Tibial artery (tissue), 4 donors: ENCODE data around the gene SPTBN2.

Experiments used
- DNase-seq, 2 donors: peaks; one replicate each; pipeline ENCODE4 v3.0.0-alpha.2; 2019
- H3K27ac ChIP-seq, 2 donors: fragments of 200-600 bp; sonication (generic) in 1 of 2; 1 replicate in 1 of 2; 2 replicates in 1 of 2; pipeline ENCODE4 v1.5.1; 2018 to 2019; ENCODE audit warnings: mild to moderate bottlenecking in 1 of 2
- H3K27me3 ChIP-seq, 2 donors: fragments of 200-600 bp; sonication (generic) in 1 of 2; one replicate each; pipeline versions ENCODE4 v1.5.1 to v1.6.0; 2016 to 2019
- H3K36me3 ChIP-seq, 3 donors: fragments of 200-600 bp; sonication (generic) in 2 of 3; one replicate each; pipeline ENCODE4 v1.5.1; 2016 to 2019; ENCODE audit warnings: mild to moderate bottlenecking in 2 of 3
- H3K4me1 ChIP-seq, 4 donors: fragments of 200-600 bp; sonication (generic) in 2 of 4; 1 replicate in 3 of 4; 2 replicates in 1 of 4; pipeline ENCODE4 v1.5.1; 2016 to 2019
- H3K4me3 ChIP-seq, 2 donors: fragments of 200-600 bp; sonication (generic) in 1 of 2; 1 replicate in 1 of 2; 2 replicates in 1 of 2; pipeline ENCODE4 v1.5.1; 2018 to 2019; ENCODE audit warnings: mild to moderate bottlenecking in 2 of 2
- H3K9me3 ChIP-seq, 3 donors: fragments of 200-600 bp; sonication (generic) in 1 of 3; one replicate each; pipeline ENCODE4 v1.5.1; 2016 to 2019
- intact Hi-C: fragments of 100-400 bp; cut with DNase I; formaldehyde crosslinking; loops from one replicate; pipeline ENCODE4 v1.15.0; 2023; ENCODE audit warnings: low total_unique reads
- TF ChIP-seq, protein P1 (sequence below), 2 experiments: fragments of 200-600 bp in 1 of 2; fragments of 450-650 bp in 1 of 2; IDR thresholded peaks; one replicate each; pipeline ENCODE4 v1.5.1; 2017 to 2019; ENCODE audit warnings: antibody characterized with exemption in 2 of 2, mild to moderate bottlenecking in 1 of 2, moderate library complexity in 1 of 2

Gene SPTBN2

DNA sequence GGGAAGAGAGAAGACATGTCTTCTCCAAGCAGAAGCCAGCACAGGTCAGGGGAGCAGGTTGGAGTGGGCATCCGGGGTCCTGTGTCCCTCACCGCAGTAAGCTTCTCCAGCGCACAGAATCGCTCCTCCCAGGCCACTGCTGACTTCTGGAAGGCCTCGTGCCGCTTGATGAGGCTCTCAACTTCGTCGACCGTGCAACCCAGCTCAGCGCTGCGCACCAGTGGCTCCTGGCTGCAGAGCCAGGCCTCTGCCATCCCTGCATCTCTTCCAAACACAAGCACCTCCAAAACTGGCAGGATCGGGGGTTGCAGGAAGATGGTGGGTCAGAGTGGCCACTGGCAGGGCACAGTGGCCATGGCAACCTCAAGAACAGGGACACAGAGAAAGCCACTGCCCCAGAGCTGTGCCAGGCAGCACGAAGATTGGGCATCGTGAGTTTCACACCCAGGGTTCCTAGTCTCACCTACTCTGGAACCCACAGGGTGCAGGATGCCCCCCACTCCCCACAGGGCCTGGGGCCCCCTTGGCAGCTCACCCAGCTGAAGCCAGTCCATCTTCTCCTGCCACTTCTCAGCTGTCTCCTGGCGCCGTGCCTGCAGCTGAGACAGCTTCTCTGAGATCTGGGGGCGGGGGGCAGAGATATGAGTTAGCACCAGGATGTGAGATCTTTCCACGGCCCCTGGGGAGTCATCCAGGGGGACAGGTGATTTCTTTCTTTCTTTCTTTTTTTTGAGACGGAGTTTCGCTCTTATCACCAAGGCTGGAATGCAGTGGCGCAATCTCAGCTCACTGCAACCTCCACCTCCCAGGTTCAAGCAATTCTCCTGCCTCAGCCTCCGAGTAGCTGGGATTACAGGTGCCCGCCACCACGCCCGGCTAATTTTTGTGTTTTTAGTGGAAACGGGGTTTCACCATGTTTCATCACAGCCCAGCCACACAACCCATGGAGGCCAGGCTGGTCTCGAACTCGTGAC is 40.2 kb downstream of the SPTBN2 start:
- no peak for DNase-seq
- Histone ChIP-seq H3K9me3 (no peaks in the 10 kb centered on the region), H3K27ac (no peak overlapping the region), H3K4me3 (no peak overlapping the region), H3K27me3 (peaks cover 0 to 17% of the 10 kb centered on the region in 2 donors), H3K36me3 (peaks cover 0 to 53% (median 0%) of the 10 kb centered on the region in 3 donors), H3K4me1 (no peaks in the 10 kb centered on the region)
- intact Hi-C loops = no loop called here
- TF ChIP-seq, protein P1, sequence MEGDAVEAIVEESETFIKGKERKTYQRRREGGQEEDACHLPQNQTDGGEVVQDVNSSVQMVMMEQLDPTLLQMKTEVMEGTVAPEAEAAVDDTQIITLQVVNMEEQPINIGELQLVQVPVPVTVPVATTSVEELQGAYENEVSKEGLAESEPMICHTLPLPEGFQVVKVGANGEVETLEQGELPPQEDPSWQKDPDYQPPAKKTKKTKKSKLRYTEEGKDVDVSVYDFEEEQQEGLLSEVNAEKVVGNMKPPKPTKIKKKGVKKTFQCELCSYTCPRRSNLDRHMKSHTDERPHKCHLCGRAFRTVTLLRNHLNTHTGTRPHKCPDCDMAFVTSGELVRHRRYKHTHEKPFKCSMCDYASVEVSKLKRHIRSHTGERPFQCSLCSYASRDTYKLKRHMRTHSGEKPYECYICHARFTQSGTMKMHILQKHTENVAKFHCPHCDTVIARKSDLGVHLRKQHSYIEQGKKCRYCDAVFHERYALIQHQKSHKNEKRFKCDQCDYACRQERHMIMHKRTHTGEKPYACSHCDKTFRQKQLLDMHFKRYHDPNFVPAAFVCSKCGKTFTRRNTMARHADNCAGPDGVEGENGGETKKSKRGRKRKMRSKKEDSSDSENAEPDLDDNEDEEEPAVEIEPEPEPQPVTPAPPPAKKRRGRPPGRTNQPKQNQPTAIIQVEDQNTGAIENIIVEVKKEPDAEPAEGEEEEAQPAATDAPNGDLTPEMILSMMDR (IDR thresholded peaks at IDR 0.05) = no peak

DNA sequence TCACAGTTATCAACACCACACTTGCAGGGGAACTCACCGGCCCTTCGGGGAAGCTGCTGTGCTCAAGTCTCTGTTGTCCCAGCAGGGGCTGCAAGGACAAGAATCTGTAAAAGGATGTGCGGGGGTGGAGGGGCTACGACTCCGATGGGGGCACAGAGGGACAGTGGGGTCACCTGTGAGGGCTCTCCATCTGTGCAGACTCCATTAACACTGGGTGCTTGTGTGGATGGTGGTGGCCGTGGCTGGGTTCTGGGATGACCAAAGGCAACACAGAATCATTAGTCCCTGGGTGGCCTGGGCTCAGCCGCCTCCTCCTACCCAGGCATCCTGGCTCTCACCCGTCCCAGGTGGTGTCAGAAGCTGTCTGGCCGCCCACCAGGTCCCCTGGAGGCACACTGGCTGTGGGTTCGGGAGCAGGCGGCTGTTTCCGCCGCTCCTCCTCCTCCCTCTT is 41.2 kb downstream of the SPTBN2 start:
- Histone ChIP-seq H3K4me3 (no peak overlapping the region), H3K36me3 (peaks cover 0 to 50% (median 0%) of the 10 kb centered on the region in 3 donors), H3K4me1 (no peaks in the 10 kb centered on the region), H3K27ac (no peak overlapping the region), H3K9me3 (no peaks in the 10 kb centered on the region), H3K27me3 (peaks cover 0 to 17% of the 10 kb centered on the region in 2 donors)
- DNase-seq = peak in 1 of 2 donors; percentile 52
- TF ChIP-seq, protein P1 (IDR thresholded peaks at IDR 0.05) = no peak
- intact Hi-C loops = no loop called here

DNA sequence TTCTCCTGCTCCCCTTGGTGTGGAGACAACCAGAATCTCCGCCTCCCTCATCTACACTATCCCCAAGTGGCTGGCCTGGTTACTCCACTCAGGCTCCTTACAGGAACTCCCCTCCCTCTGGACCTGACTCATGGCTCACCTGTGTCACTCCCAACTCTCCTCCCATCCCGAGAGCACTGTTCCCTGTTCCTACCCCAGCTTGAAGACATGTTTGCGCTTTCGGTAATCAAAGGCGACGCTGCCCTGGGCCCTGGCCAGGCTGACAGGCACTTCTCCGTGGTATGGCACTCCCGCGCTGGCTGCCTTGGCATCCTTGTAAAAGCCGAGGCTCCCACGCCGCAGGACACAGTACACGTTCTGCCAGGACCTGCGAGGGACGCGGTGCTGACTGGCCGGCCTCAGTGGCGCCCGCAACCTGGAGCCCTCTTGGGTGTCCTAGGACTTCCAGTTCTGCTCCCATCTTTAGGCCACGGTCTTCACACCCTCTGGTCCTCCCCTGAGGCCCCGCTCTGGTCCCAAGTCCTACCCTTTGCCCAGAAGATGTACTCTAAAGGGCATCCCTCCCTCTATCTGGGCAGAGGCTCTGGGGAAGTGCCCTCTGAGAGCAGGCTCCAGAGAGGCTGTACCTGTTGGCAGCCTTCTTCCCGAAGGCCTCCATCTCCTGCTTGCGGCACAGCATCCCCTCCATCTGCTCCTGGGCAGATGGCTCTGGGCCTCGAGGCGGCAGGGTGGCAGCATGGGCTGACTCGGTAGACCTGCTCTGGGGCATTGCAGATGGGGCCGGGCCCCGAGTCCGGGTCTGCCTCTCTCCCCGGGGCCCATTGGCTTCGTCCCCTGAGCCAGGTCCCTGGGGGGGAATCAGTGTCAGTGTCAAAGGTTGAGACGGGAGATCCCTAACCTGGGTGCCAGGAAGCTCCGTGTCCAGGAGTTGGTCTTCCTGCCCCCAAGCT is 41.9 kb downstream of the SPTBN2 start:
- H3K27ac ChIP-seq = no peak overlapping the region
- TF ChIP-seq, protein P1 (IDR thresholded peaks at IDR 0.05) = no peak
- intact Hi-C loops = no loop called here
- H3K9me3 ChIP-seq = no peaks in the 10 kb centered on the region
- DNase-seq = peak in 1 of 2 donors; percentile 59
- no peak overlapping the region for H3K4me3 ChIP-seq
- H3K27me3 ChIP-seq = peaks cover 0 to 17% of the 10 kb centered on the region in 2 donors
- H3K36me3 ChIP-seq = peaks cover 0 to 44% (median 0%) of the 10 kb centered on the region in 3 donors
- H3K4me1 ChIP-seq = no peaks in the 10 kb centered on the region

DNA sequence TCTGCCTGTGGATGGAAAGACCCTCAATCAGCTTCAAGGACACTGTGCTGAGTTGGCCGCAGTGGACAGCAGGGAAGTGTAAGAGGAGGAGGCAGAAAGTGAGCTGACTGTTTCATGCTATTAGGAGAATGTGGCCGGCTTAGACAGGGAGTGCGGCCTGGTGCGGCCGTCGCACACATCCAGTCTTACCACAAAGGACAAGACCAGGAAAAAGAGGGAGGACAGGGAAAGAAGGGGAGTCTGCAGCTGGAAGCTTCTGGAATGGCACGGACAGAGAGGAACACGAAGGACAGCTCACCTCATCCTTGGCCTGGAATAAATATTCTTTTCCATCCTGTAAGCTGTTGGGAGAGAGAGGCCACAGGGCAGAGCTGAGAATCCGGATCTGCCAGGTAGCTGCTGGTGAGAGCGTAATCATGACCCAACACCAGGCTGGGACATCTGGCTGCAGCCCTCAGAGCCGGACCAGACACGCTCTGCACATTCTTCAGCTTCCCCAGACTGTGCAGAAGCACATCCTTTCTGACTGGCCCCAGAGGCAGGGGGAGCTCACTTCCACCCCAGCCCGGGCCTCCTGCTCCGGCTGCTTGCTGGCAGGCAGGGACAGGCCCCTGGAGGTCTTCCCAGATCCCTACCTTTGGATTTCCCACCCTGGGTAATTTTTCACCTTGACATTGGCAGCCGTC is 42.8 kb downstream of the SPTBN2 start:
- Histone ChIP-seq H3K27ac (no peak overlapping the region), H3K4me3 (no peak overlapping the region), H3K36me3 (peaks cover 0 to 41% (median 0%) of the 10 kb centered on the region in 3 donors), H3K9me3 (no peaks in the 10 kb centered on the region), H3K27me3 (peaks cover 0 to 17% of the 10 kb centered on the region in 2 donors), H3K4me1 (no peaks in the 10 kb centered on the region)
- TF ChIP-seq, protein P1 (IDR thresholded peaks at IDR 0.05) = no peak
- DNase-seq = peak in 1 of 2 donors; percentile 41
- intact Hi-C loops = no loop called here
